ENCODE results near the gene PACSIN2. TPM values are rescaled to one million over a fixed set of nuclear protein-coding genes. Genes with fewer than 3 reads are reported as not detected.

Gene PACSIN2
- total RNA-seq, 1 donor from 2014 or later, result 95.5 TPM

GRCh38 chr22:42946546-42947198, 68.3 kb downstream of the PACSIN2 start:
- H3K27ac ChIP-seq, result peak overlapping the region; percentile 37 to 98
- H3K36me3 ChIP-seq, result peaks cover 0 to 3% of the 10 kb centered on the region in 2 donors
- peak in 1 of 2 donors; percentile 61 for DNase-seq (ENCODE audit: low spot score in 2 of 2)
- no peaks in the 10 kb centered on the region for H3K27me3 ChIP-seq
- no peak for TF ChIP-seq CTCF (IDR thresholded peaks at IDR 0.05)
- peaks cover 37 to 79% of the 10 kb centered on the region in 2 donors for H3K4me1 ChIP-seq
- H3K4me3 ChIP-seq, result no peak overlapping the region
- H3K9me3 ChIP-seq, result no peaks in the 10 kb centered on the region
- intact Hi-C loops (cut with DNase I), result loop anchor here (5.0 kb wide), 1 partner anchor 39 kb away; no protein-coding TSS in a partner anchor

GRCh38 chr22:42945736-42946135, 69.2 kb downstream of the PACSIN2 start:
- peak in 1 of 2 donors; percentile 58 for DNase-seq (ENCODE audit: low spot score in 2 of 2)
- H3K27me3 ChIP-seq, result no peaks in the 10 kb centered on the region
- H3K27ac ChIP-seq, result peak overlapping the region; percentile 64 to 98
- peaks cover 0 to 3% of the 10 kb centered on the region in 2 donors for H3K36me3 ChIP-seq
- no peak overlapping the region for H3K4me3 ChIP-seq
- H3K9me3 ChIP-seq, result no peaks in the 10 kb centered on the region
- peaks cover 33 to 81% of the 10 kb centered on the region in 2 donors for H3K4me1 ChIP-seq
- no peak for TF ChIP-seq CTCF (IDR thresholded peaks at IDR 0.05)
- intact Hi-C loops (cut with DNase I), result loop anchor here (1.0 to 5.0 kb wide), 2 partner anchors 14 to 38 kb away; no protein-coding TSS in a partner anchor

GRCh38 chr22:42945027-42945426, 69.9 kb downstream of the PACSIN2 start:
- Histone ChIP-seq H3K4me1 (peaks cover 36 to 84% of the 10 kb centered on the region in 2 donors), H3K27ac (peak overlapping the region; percentile 64 to 98), H3K27me3 (no peaks in the 10 kb centered on the region), H3K9me3 (no peaks in the 10 kb centered on the region), H3K36me3 (peaks cover 0 to 3% of the 10 kb centered on the region in 2 donors), H3K4me3 (no peak overlapping the region)
- TF ChIP-seq CTCF (IDR thresholded peaks at IDR 0.05), result no peak
- DNase-seq (ENCODE audit: low spot score in 2 of 2), result peak in 1 of 2 donors; percentile 52
- intact Hi-C loops (cut with DNase I), result loop anchor here (1.0 to 5.0 kb wide), 2 partner anchors 14 to 38 kb away; no protein-coding TSS in a partner anchor

GRCh38 chr22:42944409-42944808, 70.5 kb downstream of the PACSIN2 start:
- H3K27ac ChIP-seq, result peak overlapping the region; percentile 97 to 98
- peaks cover 42 to 88% of the 10 kb centered on the region in 2 donors for H3K4me1 ChIP-seq
- H3K27me3 ChIP-seq, result no peaks in the 10 kb centered on the region
- no peaks in the 10 kb centered on the region for H3K9me3 ChIP-seq
- TF ChIP-seq CTCF (IDR thresholded peaks at IDR 0.05), result no peak
- DNase-seq (ENCODE audit: low spot score in 2 of 2), result peak in 1 of 2 donors; percentile 58
- intact Hi-C loops (cut with DNase I), result loop anchor here (5.0 kb wide), 1 partner anchor 87 kb away; the partner anchor contains the start of gene ARFGAP3
- H3K36me3 ChIP-seq, result peaks cover 0 to 3% of the 10 kb centered on the region in 2 donors
- H3K4me3 ChIP-seq, result no peak overlapping the region

GRCh38 chr22:42943981-42944380, 71.0 kb downstream of the PACSIN2 start:
- peak in 1 of 2 donors; percentile 60 for DNase-seq (ENCODE audit: low spot score in 2 of 2)
- Histone ChIP-seq H3K36me3 (peaks cover 0 to 3% of the 10 kb centered on the region in 2 donors), H3K4me3 (no peak overlapping the region), H3K27me3 (no peaks in the 10 kb centered on the region), H3K27ac (peak overlapping the region; percentile 97 to 98), H3K4me1 (peaks cover 44 to 88% of the 10 kb centered on the region in 2 donors), H3K9me3 (no peaks in the 10 kb centered on the region)
- intact Hi-C loops (cut with DNase I), result loop anchor here (5.0 kb wide), 1 partner anchor 87 kb away; the partner anchor contains the start of gene ARFGAP3
- TF ChIP-seq CTCF (IDR thresholded peaks at IDR 0.05), result no peak

Measured in ascending aorta (tissue), 2 donors.